GM12878 (cell line): ENCODE results near the gene GABPB2. TPM values are rescaled to one million over a fixed set of nuclear protein-coding genes. Genes with fewer than 3 reads are reported as not detected.
"Not testable (repeated sequence)": the region's sequence is repeated elsewhere in the genome, so short reads cannot be mapped to it uniquely, and the experiment has no call there.

Experiments used
- ATAC-seq: fragments of 200-7000 bp; cut with Tn5 transposase; 3 replicates; pipeline ENCODE4 v1.9.1; 2020; ENCODE audit warnings: mild to moderate bottlenecking, moderate library complexity
- BruUV-seq: library from RNA; stranded (reverse); fragments of 400-500 nt; replicated peaks from 2 replicates; lab custom pipeline; 2021; lab: Mats Ljungman, UMichigan
- CTCF ChIA-PET: fragments of 300-600 bp; sonication (Branson Sonifier 250); formaldehyde crosslinking; extraction: SDS; loops from one replicate; lab custom pipeline; 2021; ENCODE audit warnings: inconsistent platforms; lab: Yijun Ruan, JAX
- POLR2A ChIA-PET: fragments of 350-600 bp; formaldehyde crosslinking; extraction: SDS; loops from one replicate; lab custom pipeline; 2021; ENCODE audit warnings: inconsistent platforms; lab: Charles Lee
- RAD21 ChIA-PET: fragments of 300-600 bp; sonication (Branson Sonifier 250); formaldehyde crosslinking; loops from one replicate; lab custom pipeline; 2023; ENCODE audit warnings: antibody characterized with exemption; ENCODE audit not compliant: unreplicated experiment; lab: Charles Lee
- SMC1A ChIA-PET: fragments of 300-600 bp; sonication (Branson Sonifier 250); formaldehyde crosslinking; loops from one replicate; lab custom pipeline; 2023; ENCODE audit not compliant: unreplicated experiment, uncharacterized antibody; lab: Charles Lee
- DNase-seq: peaks from one replicate; pipeline ENCODE4 v3.0.0-alpha.2; 2011; ENCODE audit warnings: low read depth, low spot score
- FAIRE-seq: peaks from 3 replicates; lab custom pipeline; 2011; peaks lifted over from hg19 to GRCh38; lab: Jason Lieb, UNC
- H2AFZ ChIP-seq: 2 replicates; pipeline ENCODE4 v1.6.0; 2011; ENCODE audit warnings: low read depth, low read length, control low read depth; ENCODE audit not compliant: control insufficient read depth
- H3K27ac ChIP-seq: 2 replicates; pipeline ENCODE4 v1.5.1; 2011; ENCODE audit warnings: control low read depth; ENCODE audit not compliant: control insufficient read depth, insufficient read depth
- H3K27me3 ChIP-seq, 2 experiments: replicated peaks in 1 of 2; 2 replicates each; pipeline versions ENCODE4 v1.6.0 to v1.6.1; 2011; ENCODE audit warnings: low read length in 1 of 2; ENCODE audit not compliant: control insufficient read depth in 2 of 2, insufficient read depth in 2 of 2
- H3K36me3 ChIP-seq, 2 experiments: 2 replicates each; pipeline ENCODE4 v1.5.1; 2011; ENCODE audit warnings: low read length in 1 of 2; ENCODE audit not compliant: control insufficient read depth in 2 of 2, insufficient read depth in 2 of 2
- H3K4me1 ChIP-seq: 2 replicates; pipeline ENCODE4 v1.6.1; 2011; ENCODE audit warnings: mild to moderate bottlenecking, low read length, moderate library complexity, mixed read lengths; ENCODE audit not compliant: control insufficient read depth, insufficient read depth
- H3K4me2 ChIP-seq: 2 replicates; pipeline ENCODE4 v1.6.0; 2011; ENCODE audit warnings: control low read depth; ENCODE audit not compliant: control insufficient read depth, insufficient read depth
- H3K4me3 ChIP-seq: fragments of 200-600 bp; sonication (generic); 2 replicates; pipeline ENCODE4 v1.5.1; 2016
- H3K79me2 ChIP-seq: 2 replicates; pipeline ENCODE4 v1.6.0; 2011; ENCODE audit warnings: low read length; ENCODE audit not compliant: control insufficient read depth, insufficient read depth
- H3K9ac ChIP-seq: 2 replicates; pipeline ENCODE4 v1.8.0; 2011; ENCODE audit warnings: low read length, control low read depth, mixed read lengths; ENCODE audit not compliant: control insufficient read depth, insufficient read depth
- H3K9me3 ChIP-seq: replicated peaks from 3 replicates; pipeline ENCODE4 v1.5.1; 2011; ENCODE audit warnings: mild to moderate bottlenecking, low read length; ENCODE audit not compliant: control insufficient read depth, insufficient read depth
- H4K20me1 ChIP-seq: 2 replicates; pipeline ENCODE4 v1.6.0; 2011; ENCODE audit not compliant: control insufficient read depth, insufficient read depth
- JUNB ChIP-seq: IDR thresholded peaks from 2 replicates; pipeline ENCODE4 v1.6.1; 2016; ENCODE audit warnings: antibody characterized with exemption, mild to moderate bottlenecking
- SMARCA5 ChIP-seq: fragments of 450-650 bp; IDR thresholded peaks from 2 replicates; pipeline ENCODE4 v1.6.1; 2017; ENCODE audit warnings: mild to moderate bottlenecking
- ZBTB40 ChIP-seq: fragments of 450-650 bp; IDR thresholded peaks from 2 replicates; pipeline ENCODE4 v1.6.1; 2016; ENCODE audit warnings: mild to moderate bottlenecking, moderate library complexity, borderline replicate concordance
- WGBS: methylation state at CpG from one replicate; pipeline ENCODE4 v1.1.6; 2016; ENCODE audit warnings: low lambda C conversion rate; ENCODE audit not compliant: insufficient replicate concordance, insufficient coverage; ENCODE audit errors: missing lambda C conversion rate; 5-methylcytosine and 5-hydroxymethylcytosine counted together
- in situ Hi-C: fragments of 300-500 bp; cut with MboI; formaldehyde crosslinking; loops from 9 replicates; pipeline ENCODE4 v1.14.3; 2018; ENCODE audit warnings: mixed read lengths
- intact Hi-C: fragments of 100-400 bp; cut with micrococcal nuclease; formaldehyde crosslinking; loops from one replicate; pipeline ENCODE4 v1.14.2; 2022; ENCODE audit not compliant: unreplicated experiment
- polyA plus RNA-seq, 11 experiments: library from polyadenylated mRNA; depleted of rRNA in 4 of 11; unstranded in 6 of 11; stranded (reverse) in 5 of 11; fragments of >200 nt; fragmentation: Nextera tagmentation in 4 of 11; fragmentation: Illumina TruSeq in 1 of 11; extraction: Ambion mirVana in 4 of 11; extraction: Trizol in 1 of 11; gene quantifications; 1 replicate in 1 of 11; 2 replicates in 10 of 11; pipeline versions ENCODE4 v1.2.1 to v1.2.3, GENCODE V29; 2011 to 2016; ENCODE audit warnings: inconsistent platforms in 2 of 11, missing spikeins in 2 of 11, low read depth in 1 of 11
- total RNA-seq, 4 experiments: library from RNA; depleted of rRNA in 3 of 4; stranded (reverse); fragments of >200 nt in 3 of 4; fragmentation: Illumina TruSeq in 1 of 4; extraction: Trizol in 1 of 4; gene quantifications; 2 replicates each; pipeline versions ENCODE4 v1.2.1 to v1.2.3, GENCODE V29; 2013 to 2021

Gene GABPB2
- total and polyA plus RNA-seq, 10 of the 15 experiments (the other 5 are each of a cell fraction or from before 2014, with no cell fraction given), result 2.3 to 10.5 (median 6.9) TPM

- no peak overlapping the region for H3K27ac ChIP-seq
- ATAC-seq, result no peak
- CTCF ChIA-PET, result interaction anchor here (0.7 to 3.4 kb wide), 5 partner anchors 11 to 70 kb away, joined by 3 to 18 read pairs (median 3); partner anchors contain the start of gene TNFAIP8L2
- no peaks in the 10 kb centered on the region for H3K36me3 ChIP-seq
- H4K20me1 ChIP-seq, result no peaks in the 10 kb centered on the region
- TF ChIP-seq SMARCA5 (no peak), JUNB (no peak), ZBTB40 (no peak)
- RAD21 ChIA-PET, result interaction anchor here (1.3 kb wide), 1 partner anchor 14 kb away, joined by 7 read pairs; no protein-coding TSS in a partner anchor
- POLR2A ChIA-PET, result interaction anchor here (0.6 kb wide), 1 partner anchor 336 kb away, joined by 3 read pairs; no protein-coding TSS in a partner anchor
- H3K27me3 ChIP-seq, result no peaks in the 10 kb centered on the region
- SMC1A ChIA-PET, result interaction anchor here (0.7 to 1.5 kb wide), 3 partner anchors 14 to 62 kb away, joined by 3 to 5 read pairs (median 3); no protein-coding TSS in a partner anchor
- no peak for DNase-seq
- FAIRE-seq, result no peak
- BruUV-seq, result no TSS peak
- no peaks in the 10 kb centered on the region for H3K4me1 ChIP-seq
- no peak overlapping the region for H3K9ac ChIP-seq
- intact Hi-C loops, result no loop called here
- WGBS, result 81% methylated on average over 4 of the region's 4 CpGs
- H3K79me2 ChIP-seq, result no peaks in the 10 kb centered on the region
- no peaks in the 10 kb centered on the region for H3K9me3 ChIP-seq
- H3K4me3 ChIP-seq, result no peak overlapping the region
- no peak overlapping the region for H3K4me2 ChIP-seq
- no peak overlapping the region for H2AFZ ChIP-seq
- in situ Hi-C loops, result no loop called here
Measured at GRCh38 chr1:151085953-151086559, 15.5 kb downstream of the GABPB2 start.

GRCh38 chr1:151097426-151097825 lies 26.9 kb downstream of the GABPB2 start:
- in situ Hi-C loops, result loop anchor here (5.0 kb wide), 1 partner anchor 60 kb away; the partner anchor contains the start of gene TNFAIP8L2
- CTCF ChIA-PET, result interaction anchor here (0.6 to 10.4 kb wide), 6 partner anchors 11 to 200 kb away, joined by 3 to 353 read pairs (median 3); partner anchors contain the start of gene TNFAIP8L2

More at GRCh38 chr1:151097426-151097825, 26.9 kb downstream of the GABPB2 start:
- POLR2A ChIA-PET, intact Hi-C loops, H3K4me1 ChIP-seq, ATAC-seq, H3K79me2 ChIP-seq, H3K9me3 ChIP-seq, H3K9ac ChIP-seq, BruUV-seq, H4K20me1 ChIP-seq, H3K4me3 ChIP-seq, DNase-seq, H3K27me3 ChIP-seq, H3K27ac ChIP-seq, H3K4me2 ChIP-seq, H2AFZ ChIP-seq, FAIRE-seq, H3K36me3 ChIP-seq: not testable (repeated sequence)
- ChIA-PET SMC1A (interaction anchor here (1.0 to 13.2 kb wide), 3 partner anchors 25 to 154 kb away, joined by 3 to 282 read pairs (median 4); partner anchors contain the start of gene TNFAIP8L2), RAD21 (interaction anchor here (0.5 to 11.3 kb wide), 2 partner anchors 58 to 200 kb away, joined by 3 to 198 read pairs; partner anchors contain the start of gene TNFAIP8L2)
- WGBS, result 84% methylated on average over 6 of the region's 6 CpGs
